ENCODE results near the gene SMIM30. TPM values are rescaled to one million over a fixed set of nuclear protein-coding genes. Genes with fewer than 3 reads are reported as not detected.

Gene SMIM30
- total RNA-seq, 1 donor from 2014 or later = 112 TPM

DNA sequence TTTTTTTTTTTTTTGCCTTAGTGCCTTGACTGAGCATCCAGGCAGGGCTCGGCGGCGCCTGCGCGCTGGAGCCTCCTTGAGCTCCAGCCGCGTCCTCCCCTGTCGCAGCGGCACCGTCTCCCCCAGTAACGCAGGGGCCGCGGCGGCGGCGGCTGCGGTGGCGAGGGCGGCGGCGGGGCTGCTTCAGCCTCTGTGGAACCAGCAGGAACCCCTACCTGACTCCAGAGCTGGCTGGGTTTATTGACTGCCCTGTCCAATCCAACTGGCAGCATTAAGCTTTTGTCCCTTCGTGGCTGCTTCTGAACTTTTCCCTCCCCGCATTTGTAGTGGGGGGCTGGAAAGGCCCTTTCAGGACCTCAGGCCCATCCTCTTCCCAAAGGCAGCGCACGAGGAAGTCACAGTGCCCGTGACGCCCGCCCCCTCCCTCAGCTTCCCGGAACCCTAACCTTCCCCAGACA lies 31.9 kb downstream of the SMIM30 start, which contains the start of gene GPR85:
Gene GPR85, minus strand, starts transcription at position 397 of the 458 bp plus-strand sequence. CDS start 2,106 bp downstream, outside the sequence.
- H3K4me1 ChIP-seq = peaks cover 43% of the 10 kb centered on the region
- H3K4me3 Mint-ChIP-seq = peak within 1 kb of the TSS; percentile 85
- H3K9ac ChIP-seq = no peak within 1 kb of the TSS
- H3K4me3 ChIP-seq = peak within 1 kb of the TSS; percentile 58
- H3K36me3 ChIP-seq = no peaks in the 10 kb centered on the region
- H3K27ac ChIP-seq = no peak within 1 kb of the TSS
- peaks cover 45% of the 10 kb centered on the region for H3K4me1 Mint-ChIP-seq
- no peaks in the 10 kb centered on the region for H3K79me2 ChIP-seq (ENCODE audit: low read depth)
- peak within 1 kb of the TSS; percentile 96 for H2AFZ ChIP-seq (replicated peaks)
- no peaks in the 10 kb centered on the region for H3K9me3 ChIP-seq (ENCODE audit: low read depth)
- TF ChIP-seq, protein P1, sequence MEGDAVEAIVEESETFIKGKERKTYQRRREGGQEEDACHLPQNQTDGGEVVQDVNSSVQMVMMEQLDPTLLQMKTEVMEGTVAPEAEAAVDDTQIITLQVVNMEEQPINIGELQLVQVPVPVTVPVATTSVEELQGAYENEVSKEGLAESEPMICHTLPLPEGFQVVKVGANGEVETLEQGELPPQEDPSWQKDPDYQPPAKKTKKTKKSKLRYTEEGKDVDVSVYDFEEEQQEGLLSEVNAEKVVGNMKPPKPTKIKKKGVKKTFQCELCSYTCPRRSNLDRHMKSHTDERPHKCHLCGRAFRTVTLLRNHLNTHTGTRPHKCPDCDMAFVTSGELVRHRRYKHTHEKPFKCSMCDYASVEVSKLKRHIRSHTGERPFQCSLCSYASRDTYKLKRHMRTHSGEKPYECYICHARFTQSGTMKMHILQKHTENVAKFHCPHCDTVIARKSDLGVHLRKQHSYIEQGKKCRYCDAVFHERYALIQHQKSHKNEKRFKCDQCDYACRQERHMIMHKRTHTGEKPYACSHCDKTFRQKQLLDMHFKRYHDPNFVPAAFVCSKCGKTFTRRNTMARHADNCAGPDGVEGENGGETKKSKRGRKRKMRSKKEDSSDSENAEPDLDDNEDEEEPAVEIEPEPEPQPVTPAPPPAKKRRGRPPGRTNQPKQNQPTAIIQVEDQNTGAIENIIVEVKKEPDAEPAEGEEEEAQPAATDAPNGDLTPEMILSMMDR (IDR thresholded peaks at IDR 0.05) = no peak
- no peak for TF ChIP-seq EZH2 (IDR thresholded peaks at IDR 0.05)
- TF ChIP-seq EZH2phosphoT487 (IDR thresholded peaks at IDR 0.05) = no peak
- peak within 1 kb of the TSS; percentile 46 for H3K27ac Mint-ChIP-seq
- no peaks in the 10 kb centered on the region for H4K20me1 ChIP-seq (ENCODE audit: low read depth)
- no peaks in the 10 kb centered on the region for H3K36me3 Mint-ChIP-seq
- H3K9me3 Mint-ChIP-seq = no peaks in the 10 kb centered on the region
- H3K27me3 ChIP-seq = peaks cover 26% of the 10 kb centered on the region
- no peaks in the 10 kb centered on the region for H3K27me3 Mint-ChIP-seq (ENCODE audit: insufficient read depth, low read depth)
- DNase-seq (ENCODE audit: low spot score) = peak; percentile 95
- peak within 1 kb of the TSS; percentile 98 for H3K4me2 ChIP-seq
- peaks cover 16% of the 10 kb centered on the region for H3F3A ChIP-seq (ENCODE audit: low read depth)

DNA sequence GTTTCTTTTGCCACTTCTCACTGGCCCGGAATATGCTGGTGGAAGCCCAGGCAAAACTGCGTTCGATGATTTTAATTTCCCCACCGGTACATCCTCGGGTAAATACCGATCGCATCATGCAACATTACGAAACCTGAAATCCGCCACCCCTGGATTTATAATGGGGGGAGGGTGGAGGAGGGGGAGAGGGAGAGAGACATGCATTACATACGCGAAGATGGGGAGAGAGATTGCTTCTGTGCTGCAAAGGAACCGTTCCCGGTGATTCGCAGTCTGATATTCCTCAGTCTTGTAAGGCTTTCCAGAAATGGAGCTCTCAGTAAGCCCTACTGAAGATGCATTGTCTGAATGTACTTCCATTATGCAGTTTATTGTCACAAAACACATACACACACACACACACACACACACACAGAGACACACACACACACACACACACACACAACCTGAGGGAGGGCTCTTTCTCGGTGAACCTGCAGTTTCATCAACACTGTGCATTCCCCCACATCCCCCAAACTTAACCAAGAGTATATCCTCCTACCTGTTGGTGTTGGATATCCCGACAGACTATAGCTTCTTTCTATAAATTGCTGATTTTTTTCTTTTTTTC lies 32.5 kb downstream of the SMIM30 start:
- H3K36me3 ChIP-seq = no peaks in the 10 kb centered on the region
- no peaks in the 10 kb centered on the region for H3K9me3 Mint-ChIP-seq
- no peak overlapping the region for H3K27ac ChIP-seq
- no peaks in the 10 kb centered on the region for H3K9me3 ChIP-seq (ENCODE audit: low read depth)
- H3F3A ChIP-seq (ENCODE audit: low read depth) = peaks cover 16% of the 10 kb centered on the region
- no peaks in the 10 kb centered on the region for H3K36me3 Mint-ChIP-seq
- H3K79me2 ChIP-seq (ENCODE audit: low read depth) = no peaks in the 10 kb centered on the region
- H3K4me1 ChIP-seq = peaks cover 43% of the 10 kb centered on the region
- peak overlapping the region; percentile 98 for H3K4me2 ChIP-seq
- H2AFZ ChIP-seq (replicated peaks) = peak overlapping the region; percentile 96
- peaks cover 45% of the 10 kb centered on the region for H3K4me1 Mint-ChIP-seq
- TF ChIP-seq, protein P1 (IDR thresholded peaks at IDR 0.05) = no peak
- no peak for TF ChIP-seq EZH2phosphoT487 (IDR thresholded peaks at IDR 0.05)
- no peak for TF ChIP-seq EZH2 (IDR thresholded peaks at IDR 0.05)
- no peaks in the 10 kb centered on the region for H3K27me3 Mint-ChIP-seq (ENCODE audit: insufficient read depth, low read depth)
- H3K27me3 ChIP-seq = peaks cover 32% of the 10 kb centered on the region
- H3K4me3 Mint-ChIP-seq = peak overlapping the region; percentile 85
- peak overlapping the region; percentile 46 for H3K27ac Mint-ChIP-seq
- H4K20me1 ChIP-seq (ENCODE audit: low read depth) = no peaks in the 10 kb centered on the region
- DNase-seq (ENCODE audit: low spot score) = peak; percentile 17
- H3K4me3 ChIP-seq = peak overlapping the region; percentile 58
- no peak overlapping the region for H3K9ac ChIP-seq

DNA sequence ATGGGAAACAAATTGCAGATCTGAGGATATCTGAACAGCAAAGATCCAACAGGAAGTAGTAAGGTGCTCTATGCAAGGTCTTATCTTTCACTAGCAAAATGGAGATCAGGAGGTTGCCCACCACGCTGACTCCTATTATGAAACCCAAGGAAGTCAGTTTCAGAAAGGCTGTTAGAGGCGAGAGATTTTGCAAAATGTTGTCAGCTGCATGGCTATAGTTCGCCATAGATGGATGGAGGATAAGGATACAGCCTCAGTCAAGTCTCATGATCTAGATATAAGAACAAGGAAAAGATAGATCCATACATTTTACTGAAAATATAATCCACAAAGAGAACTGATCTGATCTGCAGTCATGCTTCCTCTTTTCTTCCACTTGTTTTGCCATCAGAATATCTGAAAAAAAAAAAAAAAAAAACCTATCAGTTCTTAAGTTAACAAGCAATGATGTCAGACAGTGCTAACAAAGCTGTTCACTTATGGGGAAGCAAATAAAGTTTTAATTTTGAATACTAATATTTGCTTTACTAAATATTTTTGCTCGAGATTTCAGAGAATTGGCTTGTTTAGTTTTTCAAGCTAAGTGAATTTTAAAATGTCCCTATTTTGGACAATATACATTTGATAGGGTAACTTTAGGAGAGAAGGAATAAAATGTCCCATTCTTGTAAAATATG lies 33.7 kb downstream of the SMIM30 start:
- Histone ChIP-seq H3K4me3 (no peak overlapping the region), H3K9me3 (ENCODE audit: low read depth) (no peaks in the 10 kb centered on the region), H3F3A (ENCODE audit: low read depth) (peaks cover 16% of the 10 kb centered on the region), H3K4me2 (no peak overlapping the region), H3K9ac (no peak overlapping the region), H2AFZ (replicated peaks) (peak overlapping the region; percentile 41), H4K20me1 (ENCODE audit: low read depth) (no peaks in the 10 kb centered on the region), H3K27ac (no peak overlapping the region), H3K4me1 (peaks cover 43% of the 10 kb centered on the region), H3K27me3 (peaks cover 45% of the 10 kb centered on the region), H3K36me3 (no peaks in the 10 kb centered on the region), H3K79me2 (ENCODE audit: low read depth) (no peaks in the 10 kb centered on the region)
- no peak overlapping the region for H3K27ac Mint-ChIP-seq
- DNase-seq (ENCODE audit: low spot score) = no peak
- no peaks in the 10 kb centered on the region for H3K36me3 Mint-ChIP-seq
- TF ChIP-seq EZH2phosphoT487 (IDR thresholded peaks at IDR 0.05) (no peak), EZH2 (IDR thresholded peaks at IDR 0.05) (no peak)
- TF ChIP-seq, protein P1 (IDR thresholded peaks at IDR 0.05) = no peak
- H3K4me3 Mint-ChIP-seq = no peak overlapping the region
- H3K27me3 Mint-ChIP-seq (ENCODE audit: insufficient read depth, low read depth) = no peaks in the 10 kb centered on the region
- H3K4me1 Mint-ChIP-seq = peaks cover 45% of the 10 kb centered on the region
- no peaks in the 10 kb centered on the region for H3K9me3 Mint-ChIP-seq

All from neural progenitor cell (in vitro differentiated cells).